GM21723 (cell line): Measurements from ENCODE around the gene NUP210L.
A peak's percentile ranks its signal among the peaks of the same experiment; 100 is the strongest.

ENCODE experiments used
- ATAC-seq: cut with Tn5 transposase; IDR thresholded peaks from one replicate; pipeline ENCODE4 v1.9.1; 2021; ENCODE audit warnings: mild to moderate bottlenecking, moderate library complexity; ENCODE audit not compliant: unreplicated experiment

Gene NUP210L

DNA sequence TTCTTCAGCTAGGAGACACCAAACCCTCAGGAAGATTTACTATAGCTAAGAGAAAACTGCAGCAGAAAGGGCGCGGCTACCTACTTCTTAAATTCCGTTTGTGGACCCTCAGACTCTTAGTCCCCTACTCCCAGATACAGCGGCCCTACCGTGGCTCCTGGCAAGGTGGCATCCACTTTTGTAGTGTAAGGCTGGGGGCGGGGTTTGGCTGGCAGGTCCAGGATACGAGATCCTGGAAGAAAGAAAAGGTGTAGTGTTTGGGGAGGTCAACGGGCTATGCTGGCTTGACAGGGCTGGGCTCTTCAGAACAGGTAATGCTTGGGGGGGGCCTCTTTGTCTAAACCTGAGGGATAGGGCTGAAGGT is 186.9 kb downstream of the NUP210L start:
- ATAC-seq = no peak

- peak; percentile 64 for ATAC-seq
Measured at GRCh38 chr1:153967107-153967999, 187.5 kb downstream of the NUP210L start, which contains the start of gene CREB3L4. TSS of gene CREB3L4 (plus strand) at chr1:153967902. CDS start at chr1:153968526, 624 bp downstream.

DNA sequence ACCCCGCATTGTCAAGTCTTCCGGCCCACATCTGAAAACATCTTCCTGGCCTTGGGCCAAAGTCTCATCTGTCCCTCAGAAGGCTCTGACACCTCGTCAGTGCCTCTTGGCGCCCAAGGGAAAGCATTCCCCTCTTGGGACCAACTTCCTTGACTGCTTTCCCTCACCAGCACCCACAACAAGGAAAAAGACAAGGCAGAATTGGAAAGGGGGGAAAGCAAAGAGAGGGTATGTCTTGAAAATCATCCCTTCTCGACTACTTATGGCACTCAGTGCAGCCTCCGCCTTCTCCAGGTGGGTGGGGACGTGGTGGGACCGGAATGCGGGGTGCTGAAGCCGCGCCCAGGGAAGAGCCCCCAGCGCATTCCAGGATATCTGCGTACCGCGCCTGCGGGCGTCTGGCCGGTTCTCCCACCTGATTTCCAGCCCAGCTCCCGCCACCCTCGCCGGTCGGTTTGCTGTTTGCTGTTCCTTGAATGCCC is 191.0 kb downstream of the NUP210L start:
- peak; percentile 2 for ATAC-seq

DNA sequence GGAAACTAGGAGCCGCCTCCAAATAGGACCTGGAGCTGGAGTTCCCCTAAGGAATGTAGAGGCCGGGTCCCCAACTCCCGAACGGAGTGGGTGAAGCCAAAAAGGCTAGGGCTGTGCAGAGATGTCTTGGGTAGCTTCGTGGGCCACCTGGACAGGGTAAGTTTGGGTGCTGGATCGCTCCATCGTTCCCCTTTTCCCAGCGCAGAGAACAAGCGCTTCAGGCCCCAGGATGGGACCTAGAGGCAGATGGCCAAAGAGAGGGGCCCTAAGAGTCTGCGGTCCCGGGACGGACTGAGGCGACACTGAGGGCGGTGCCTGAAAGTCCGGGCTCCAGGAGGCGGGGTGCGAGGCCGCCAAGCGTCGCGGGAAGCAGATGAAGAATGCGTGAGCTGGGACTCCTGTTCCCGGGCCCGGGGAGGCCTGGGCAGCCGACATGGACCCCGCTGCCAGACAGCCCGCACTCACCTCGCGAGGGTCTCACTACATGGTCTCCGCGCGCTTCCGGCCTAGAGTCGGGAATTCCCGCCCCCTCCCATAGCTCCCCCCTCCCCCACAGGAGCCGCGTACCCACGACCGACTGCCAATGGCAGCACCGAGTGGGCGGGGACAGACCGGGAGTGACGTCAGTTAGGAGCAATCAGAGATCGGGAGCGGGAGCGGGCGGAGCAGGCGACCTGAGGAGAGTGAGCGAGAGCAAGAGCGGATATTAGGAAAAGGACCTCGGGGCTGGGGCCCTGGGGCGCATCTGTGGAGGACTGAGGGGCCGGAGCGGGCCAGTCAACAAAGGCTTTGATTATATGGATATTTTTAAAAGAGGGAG is 191.6 kb downstream of the NUP210L start, which contains the start of gene SLC39A1:
SLC39A1 (minus strand) TSS at position 508 of the 820 bp plus-strand sequence. CDS start 822 bp downstream, outside the sequence.
- ATAC-seq = peak; percentile 44

GRCh38 chr1:153962088-153963029 is 192.5 kb downstream of the NUP210L start:
- ATAC-seq = no peak

DNA sequence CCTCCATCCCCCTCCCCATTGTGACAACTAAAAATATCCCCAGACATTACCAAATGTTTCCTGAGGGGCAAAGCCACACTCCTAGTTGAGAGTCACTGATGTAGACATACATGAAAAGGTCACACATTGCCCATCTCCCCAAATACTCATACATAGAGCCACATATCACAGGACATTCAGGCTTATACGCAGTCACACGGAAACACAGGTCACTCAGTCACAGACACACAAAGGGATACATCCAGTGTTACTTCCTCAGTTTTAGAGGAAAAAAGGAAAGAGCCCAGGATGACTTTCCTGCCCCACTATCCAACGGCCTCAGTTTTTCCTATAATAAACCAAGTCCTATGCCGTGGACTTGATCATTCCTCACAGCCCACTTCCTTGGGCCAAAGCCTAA is 193.5 kb downstream of the NUP210L start:
- ATAC-seq = no peak

DNA sequence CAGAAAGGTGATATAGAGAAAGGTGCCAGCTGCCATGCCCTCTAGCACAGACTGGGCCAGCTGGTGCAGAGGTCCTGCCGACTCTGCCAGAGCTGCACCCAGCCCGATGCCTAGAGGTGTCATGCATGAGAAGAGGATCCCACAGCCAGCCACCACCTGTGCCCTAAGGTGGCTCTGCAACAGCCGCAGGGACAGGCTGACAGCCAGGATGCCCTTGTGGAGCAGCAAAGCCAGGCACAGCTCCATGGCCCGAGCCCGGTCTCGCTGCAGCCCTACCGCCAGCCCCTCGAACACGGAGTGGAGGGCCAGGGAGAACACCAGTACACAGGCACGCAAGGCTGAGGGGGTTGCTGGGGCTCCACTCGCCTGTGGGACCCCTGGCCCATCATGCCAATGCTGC is 194.7 kb downstream of the NUP210L start:
- no peak for ATAC-seq

DNA sequence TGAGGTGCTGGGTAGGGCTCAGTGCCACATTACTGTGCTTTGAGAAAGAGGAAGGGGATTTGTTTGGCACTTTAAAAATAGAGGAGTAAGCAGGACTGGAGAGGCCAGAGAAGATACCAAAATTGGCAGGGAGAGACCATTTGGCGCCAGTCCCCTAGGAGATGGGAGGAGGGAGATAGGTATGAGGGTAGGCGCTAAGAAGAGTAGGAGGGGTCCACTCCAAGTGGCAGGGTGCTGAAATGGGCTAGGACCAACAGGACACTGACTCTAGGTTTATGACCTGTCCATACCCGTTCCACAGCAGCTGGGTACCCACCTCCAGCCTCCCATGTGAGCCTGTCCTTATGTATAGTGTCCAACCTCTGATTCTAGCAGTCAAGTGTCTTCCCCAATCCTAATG is 195.4 kb downstream of the NUP210L start:
- no peak for ATAC-seq

DNA sequence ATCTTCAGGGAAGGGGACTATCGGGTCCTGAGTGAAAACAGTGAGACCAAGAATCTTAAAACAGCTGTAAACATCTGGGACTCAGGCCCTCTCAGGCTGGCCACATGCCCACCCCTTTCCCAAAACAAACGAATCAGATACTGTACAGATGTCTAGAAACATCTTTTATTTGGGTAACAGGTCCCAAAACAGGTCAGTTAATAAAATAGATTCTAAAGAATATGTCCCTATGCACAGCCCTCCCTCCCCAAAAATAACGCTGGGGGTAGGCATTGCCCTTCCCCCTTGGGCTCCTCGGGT is 196.0 kb downstream of the NUP210L start:
- no peak for ATAC-seq

GRCh38 chr1:153958111-153958960 is 196.5 kb downstream of the NUP210L start, which contains the start of gene CRTC2:
TSS of gene CRTC2 (minus strand) at chr1:153958612. CDS start at chr1:153958497, 115 bp downstream.
- peak; percentile 81 for ATAC-seq

DNA sequence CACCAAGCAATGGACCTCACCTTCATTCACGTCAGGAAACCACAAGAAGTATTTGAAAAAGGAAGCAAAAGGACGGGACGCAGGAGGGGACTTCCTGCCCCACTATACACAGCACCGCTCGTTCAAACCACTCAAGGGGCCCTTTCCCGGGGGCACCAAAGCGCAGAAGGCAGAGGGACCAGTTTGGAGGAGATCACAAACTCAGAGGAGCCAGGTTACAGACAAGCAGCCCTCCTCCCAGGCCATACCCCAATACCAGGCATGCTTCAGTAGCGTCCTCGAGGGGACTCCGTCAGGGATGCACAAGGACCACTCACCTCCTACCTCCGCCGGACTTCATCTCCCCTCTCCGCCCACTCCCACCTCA is 197.1 kb downstream of the NUP210L start:
- peak; percentile 26 for ATAC-seq

- ATAC-seq = no peak
Measured at GRCh38 chr1:153956997-153957715, 197.7 kb downstream of the NUP210L start.

DNA sequence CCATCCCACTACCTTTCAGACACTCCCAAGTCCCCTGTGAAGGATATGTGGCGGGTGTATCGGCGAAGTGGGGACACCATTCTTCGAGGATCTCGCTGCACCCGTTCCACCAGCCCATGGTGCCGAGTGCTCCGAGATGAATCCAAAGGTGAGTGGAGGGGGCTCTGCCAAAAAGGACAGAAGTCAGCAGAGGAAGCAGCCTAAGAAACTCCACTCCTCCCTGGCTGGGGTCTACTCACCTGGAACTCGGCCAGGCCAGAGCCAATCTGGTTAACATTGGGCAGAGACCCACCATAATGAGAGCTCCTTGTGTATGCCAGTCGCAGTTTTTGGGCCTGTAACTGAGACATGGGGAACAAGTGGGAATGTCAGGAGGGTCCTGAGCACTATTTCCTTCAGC is 200.0 kb downstream of the NUP210L start:
- ATAC-seq = no peak

DNA sequence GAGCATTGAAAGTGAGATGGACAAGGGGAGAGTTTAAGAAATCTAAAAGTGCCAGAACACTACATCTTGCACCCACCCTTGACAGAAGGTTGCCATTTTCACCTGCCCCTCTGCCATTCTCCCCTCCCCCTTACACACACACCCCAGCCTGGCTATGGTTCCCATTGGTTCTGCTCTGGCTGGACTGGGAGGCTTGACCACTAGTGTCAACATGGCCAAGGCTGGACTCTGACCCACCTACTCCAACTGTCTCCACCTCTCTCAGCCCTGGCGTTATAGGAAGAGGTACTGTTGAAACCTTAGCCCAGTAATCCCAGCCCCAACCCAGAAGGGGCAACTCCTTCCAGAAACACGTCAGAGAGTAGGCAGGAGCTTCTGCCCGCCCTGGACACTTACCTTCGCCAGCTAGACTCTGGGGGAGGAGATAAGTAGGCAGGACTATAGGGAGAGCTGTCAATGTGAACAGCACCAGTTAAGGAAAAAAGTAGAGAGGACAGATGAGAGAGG is 201.0 kb downstream of the NUP210L start:
- no peak for ATAC-seq

- ATAC-seq = no peak
Measured at GRCh38 chr1:153951801-153952200, 203.1 kb downstream of the NUP210L start.

DNA sequence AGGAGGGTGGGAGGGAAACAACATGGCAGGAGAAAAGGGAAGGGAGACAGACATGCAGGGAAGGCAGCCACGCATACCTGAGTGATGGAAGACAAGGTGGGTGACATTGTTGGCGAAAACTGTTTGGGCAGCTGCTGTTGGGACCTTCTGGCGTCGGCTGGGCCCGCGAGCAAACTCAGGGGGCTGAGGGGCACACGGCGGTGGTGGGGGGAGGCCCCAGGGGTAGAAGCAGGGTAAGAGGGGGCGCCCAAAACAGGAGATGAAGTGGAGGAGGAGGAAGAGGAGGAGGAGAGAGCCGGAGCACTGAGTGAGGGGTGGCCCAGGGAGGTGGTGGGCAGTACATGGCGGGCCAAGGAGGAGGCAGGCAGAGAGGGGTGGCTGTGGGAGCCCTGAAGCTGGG is 203.7 kb downstream of the NUP210L start:
- no peak for ATAC-seq

DNA sequence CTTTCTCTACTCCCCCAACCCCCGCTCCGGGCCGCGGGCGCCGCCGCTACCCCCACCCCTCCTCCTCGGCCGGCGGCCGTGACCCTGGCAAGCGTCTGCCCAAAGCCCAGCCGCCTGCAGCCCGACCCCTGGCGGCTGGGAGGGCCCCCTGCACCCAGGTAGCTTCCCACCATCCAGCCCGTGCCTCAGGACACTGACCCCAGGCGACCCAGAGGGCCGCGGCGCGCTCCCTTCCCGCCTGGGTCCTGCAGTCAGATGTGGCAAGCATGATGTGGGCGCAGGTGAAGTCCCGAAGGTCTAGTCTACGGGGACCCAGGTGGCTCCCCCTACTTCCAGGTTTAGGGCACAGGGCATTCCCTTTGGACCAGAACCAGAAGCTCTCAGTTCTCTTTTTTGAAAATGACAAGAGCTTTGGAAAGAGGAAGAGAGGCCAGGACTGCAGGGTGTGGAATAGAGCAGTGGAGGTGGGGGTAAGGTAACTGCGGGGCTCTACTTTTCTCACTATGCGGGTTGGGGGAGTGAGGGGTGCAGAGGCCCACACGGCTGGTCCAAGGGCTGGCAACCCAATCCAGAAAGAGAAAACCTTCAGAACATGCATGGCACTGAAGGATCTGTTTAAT is 208.1 kb downstream of the NUP210L start, which contains the start of gene DENND4B:
DENND4B (minus strand) TSS at position 97 of the 620 bp plus-strand sequence. CDS start 2,344 bp downstream, outside the sequence.
- peak; percentile 73 for ATAC-seq
